ENCODE results near the gene PRKAR2B.

The PRKAR2B gene

GRCh38 chr7:107016312-107016711 is 28.2 kb upstream of the PRKAR2B start:
- no peaks in the 10 kb centered on the region for H3K27me3 ChIP-seq (replicated peaks in 2 of 5; ENCODE audit: control insufficient read depth in 4 of 5, insufficient read depth in 5 of 5, low read length in 4 of 5)
- ChIA-PET CTCF (interaction anchor here (0.6 kb wide), 1 partner anchor 134 kb away, joined by 3 read pairs; no protein-coding TSS in a partner anchor), POLR2A (no interaction called here)
- H3K4me1 ChIP-seq (ENCODE audit: control extremely low read depth in 1 of 4, control insufficient read depth in 4 of 4, insufficient read depth in 4 of 4, low read length in 3 of 4) = peaks cover 0 to 11% (median 7%) of the 10 kb centered on the region in 4 experiments
- H3K36me3 ChIP-seq (ENCODE audit: control insufficient read depth in 4 of 4, insufficient read depth in 4 of 4, low read length in 3 of 4) = no peaks in the 10 kb centered on the region
- H3K4me3 ChIP-seq (ENCODE audit: control insufficient read depth in 1 of 7, extremely low read depth in 1 of 7, insufficient read depth in 4 of 7, low read depth in 2 of 7, low read length in 6 of 7) = no peak overlapping the region
- no peak for DNase-seq
- 70% methylated on average over 2 of the region's 4 CpGs for WGBS (ENCODE audit: insufficient coverage)
- no peaks in the 10 kb centered on the region for H3K9me3 ChIP-seq (ENCODE audit: control extremely low read depth in 1 of 5, control insufficient read depth in 4 of 5, insufficient read depth in 2 of 5, low read depth in 1 of 5, low read length in 4 of 5)
- no peak overlapping the region for H3K27ac ChIP-seq (ENCODE audit: insufficient read depth in 1 of 2, low read depth in 1 of 2, low read length in 2 of 2, poor library complexity in 1 of 2, severe bottlenecking in 2 of 2)

GRCh38 chr7:107017965-107018719 is 26.4 kb upstream of the PRKAR2B start:
- ChIA-PET CTCF (interaction anchor here (0.6 to 1.5 kb wide), 2 partner anchors 9 to 85 kb away, joined by 3 to 4 read pairs; no protein-coding TSS in a partner anchor), POLR2A (no interaction called here)
- no peaks in the 10 kb centered on the region for H3K9me3 ChIP-seq (ENCODE audit: control extremely low read depth in 1 of 5, control insufficient read depth in 4 of 5, insufficient read depth in 2 of 5, low read depth in 1 of 5, low read length in 4 of 5)
- H3K36me3 ChIP-seq (ENCODE audit: control insufficient read depth in 4 of 4, insufficient read depth in 4 of 4, low read length in 3 of 4) = no peaks in the 10 kb centered on the region
- no peak overlapping the region for H3K4me3 ChIP-seq (ENCODE audit: control insufficient read depth in 1 of 7, extremely low read depth in 1 of 7, insufficient read depth in 4 of 7, low read depth in 2 of 7, low read length in 6 of 7)
- peaks cover 0 to 11% (median 7%) of the 10 kb centered on the region in 4 experiments for H3K4me1 ChIP-seq (ENCODE audit: control extremely low read depth in 1 of 4, control insufficient read depth in 4 of 4, insufficient read depth in 4 of 4, low read length in 3 of 4)
- H3K27ac ChIP-seq (ENCODE audit: insufficient read depth in 1 of 2, low read depth in 1 of 2, low read length in 2 of 2, poor library complexity in 1 of 2, severe bottlenecking in 2 of 2) = no peak overlapping the region
- no peaks in the 10 kb centered on the region for H3K27me3 ChIP-seq (replicated peaks in 2 of 5; ENCODE audit: control insufficient read depth in 4 of 5, insufficient read depth in 5 of 5, low read length in 4 of 5)
- DNase-seq = no peak
- no CpG with 5 or more reads among the region's 2 CpGs for WGBS (ENCODE audit: insufficient coverage)

GRCh38 chr7:107020400-107020799 is 24.1 kb upstream of the PRKAR2B start:
- Histone ChIP-seq H3K4me1 (ENCODE audit: control extremely low read depth in 1 of 4, control insufficient read depth in 4 of 4, insufficient read depth in 4 of 4, low read length in 3 of 4) (peaks cover 0 to 2% (median under 1%) of the 10 kb centered on the region in 4 experiments), H3K36me3 (ENCODE audit: control insufficient read depth in 4 of 4, insufficient read depth in 4 of 4, low read length in 3 of 4) (no peaks in the 10 kb centered on the region), H3K27ac (ENCODE audit: insufficient read depth in 1 of 2, low read depth in 1 of 2, low read length in 2 of 2, poor library complexity in 1 of 2, severe bottlenecking in 2 of 2) (no peak overlapping the region), H3K4me3 (ENCODE audit: control insufficient read depth in 1 of 7, extremely low read depth in 1 of 7, insufficient read depth in 4 of 7, low read depth in 2 of 7, low read length in 6 of 7) (no peak overlapping the region), H3K27me3 (replicated peaks in 2 of 5; ENCODE audit: control insufficient read depth in 4 of 5, insufficient read depth in 5 of 5, low read length in 4 of 5) (no peaks in the 10 kb centered on the region), H3K9me3 (ENCODE audit: control extremely low read depth in 1 of 5, control insufficient read depth in 4 of 5, insufficient read depth in 2 of 5, low read depth in 1 of 5, low read length in 4 of 5) (peaks cover 0 to 4% (median 0%) of the 10 kb centered on the region in 5 experiments)
- WGBS (ENCODE audit: insufficient coverage) = 76% methylated on average over 4 of the region's 5 CpGs
- ChIA-PET CTCF (no interaction called here), POLR2A (no interaction called here)
- no peak for DNase-seq

DNA sequence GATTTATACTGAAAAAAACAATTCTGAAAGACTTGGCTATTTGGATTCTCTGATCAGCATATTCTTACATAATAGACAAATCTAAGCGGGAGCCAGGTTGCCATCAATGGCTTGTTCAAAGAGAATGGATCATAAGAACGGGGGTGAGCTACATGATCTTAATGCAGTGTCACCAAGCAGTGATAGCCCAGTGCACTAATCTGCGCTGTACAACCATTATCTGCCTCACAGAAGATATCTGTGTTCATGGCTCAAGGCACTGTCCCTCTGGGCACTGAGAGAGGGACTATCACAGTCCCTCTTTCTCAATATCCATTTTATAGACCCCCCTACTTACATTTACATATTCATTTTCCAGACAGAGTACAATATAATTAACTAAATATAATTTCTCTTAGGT is 22.9 kb upstream of the PRKAR2B start:
- H3K27ac ChIP-seq (ENCODE audit: insufficient read depth in 1 of 2, low read depth in 1 of 2, low read length in 2 of 2, poor library complexity in 1 of 2, severe bottlenecking in 2 of 2) = no peak overlapping the region
- peaks cover 0 to 13% (median 6%) of the 10 kb centered on the region in 4 experiments for H3K4me1 ChIP-seq (ENCODE audit: control extremely low read depth in 1 of 4, control insufficient read depth in 4 of 4, insufficient read depth in 4 of 4, low read length in 3 of 4)
- 83% methylated on average over 1 of the region's 3 CpGs for WGBS (ENCODE audit: insufficient coverage)
- POLR2A ChIA-PET = no interaction called here
- H3K4me3 ChIP-seq (ENCODE audit: control insufficient read depth in 1 of 7, extremely low read depth in 1 of 7, insufficient read depth in 4 of 7, low read depth in 2 of 7, low read length in 6 of 7) = no peak overlapping the region
- CTCF ChIA-PET = no interaction called here
- peaks cover 0 to 4% (median 0%) of the 10 kb centered on the region in 5 experiments for H3K9me3 ChIP-seq (ENCODE audit: control extremely low read depth in 1 of 5, control insufficient read depth in 4 of 5, insufficient read depth in 2 of 5, low read depth in 1 of 5, low read length in 4 of 5)
- H3K27me3 ChIP-seq (replicated peaks in 2 of 5; ENCODE audit: control insufficient read depth in 4 of 5, insufficient read depth in 5 of 5, low read length in 4 of 5) = no peaks in the 10 kb centered on the region
- no peak for DNase-seq
- H3K36me3 ChIP-seq (ENCODE audit: control insufficient read depth in 4 of 4, insufficient read depth in 4 of 4, low read length in 3 of 4) = no peaks in the 10 kb centered on the region

DNA sequence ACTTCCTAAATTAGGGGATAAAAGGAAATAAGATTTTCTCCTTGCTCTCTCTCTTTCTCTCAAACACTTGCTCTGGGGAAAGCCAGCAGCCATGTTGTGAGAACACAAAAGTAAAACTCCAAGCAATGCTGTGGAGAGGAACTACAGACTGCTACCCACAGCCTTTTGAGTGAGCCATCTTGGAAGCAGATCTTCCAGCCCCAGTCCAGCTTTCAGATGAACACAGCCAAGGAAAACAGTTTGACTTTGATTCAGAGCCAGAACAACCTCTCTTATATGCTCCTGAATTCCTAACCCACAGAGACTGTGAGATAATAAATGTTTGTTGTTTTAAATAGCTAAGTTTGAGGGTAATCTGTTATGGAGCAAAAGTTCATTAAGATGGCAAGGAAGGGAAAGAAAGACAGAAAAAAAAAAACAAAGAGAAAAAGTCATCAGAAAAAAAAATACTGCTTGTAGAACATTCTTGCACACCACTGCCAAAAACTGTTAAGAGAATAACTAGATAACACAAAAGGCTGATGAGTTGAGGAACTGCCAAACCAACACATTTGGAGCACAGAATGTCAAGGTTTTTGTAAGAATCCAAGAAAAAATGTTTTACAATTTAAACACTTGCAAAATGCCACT is 20.9 kb upstream of the PRKAR2B start:
- Histone ChIP-seq H3K9me3 (ENCODE audit: control extremely low read depth in 1 of 5, control insufficient read depth in 4 of 5, insufficient read depth in 2 of 5, low read depth in 1 of 5, low read length in 4 of 5) (peaks cover 0 to 4% (median 0%) of the 10 kb centered on the region in 5 experiments), H3K27ac (ENCODE audit: insufficient read depth in 1 of 2, low read depth in 1 of 2, low read length in 2 of 2, poor library complexity in 1 of 2, severe bottlenecking in 2 of 2) (no peak overlapping the region), H3K4me1 (ENCODE audit: control extremely low read depth in 1 of 4, control insufficient read depth in 4 of 4, insufficient read depth in 4 of 4, low read length in 3 of 4) (peaks cover 4 to 28% (median 13%) of the 10 kb centered on the region in 4 experiments), H3K36me3 (ENCODE audit: control insufficient read depth in 4 of 4, insufficient read depth in 4 of 4, low read length in 3 of 4) (no peaks in the 10 kb centered on the region), H3K27me3 (replicated peaks in 2 of 5; ENCODE audit: control insufficient read depth in 4 of 5, insufficient read depth in 5 of 5, low read length in 4 of 5) (no peaks in the 10 kb centered on the region), H3K4me3 (ENCODE audit: control insufficient read depth in 1 of 7, extremely low read depth in 1 of 7, insufficient read depth in 4 of 7, low read depth in 2 of 7, low read length in 6 of 7) (no peak overlapping the region)
- DNase-seq = no peak
- CTCF ChIA-PET = interaction anchor here (1.4 kb wide), 1 partner anchor 116 kb away, joined by 3 read pairs; no protein-coding TSS in a partner anchor
- POLR2A ChIA-PET = interaction anchor here (0.7 kb wide), 1 partner anchor 9 kb away, joined by 3 read pairs; no protein-coding TSS in a partner anchor

- Histone ChIP-seq H3K9me3 (ENCODE audit: control extremely low read depth in 1 of 5, control insufficient read depth in 4 of 5, insufficient read depth in 2 of 5, low read depth in 1 of 5, low read length in 4 of 5) (peaks cover 0 to 4% (median 0%) of the 10 kb centered on the region in 5 experiments), H3K27ac (ENCODE audit: insufficient read depth in 1 of 2, low read depth in 1 of 2, low read length in 2 of 2, poor library complexity in 1 of 2, severe bottlenecking in 2 of 2) (no peak overlapping the region), H3K27me3 (replicated peaks in 2 of 5; ENCODE audit: control insufficient read depth in 4 of 5, insufficient read depth in 5 of 5, low read length in 4 of 5) (no peaks in the 10 kb centered on the region), H3K36me3 (ENCODE audit: control insufficient read depth in 4 of 4, insufficient read depth in 4 of 4, low read length in 3 of 4) (no peaks in the 10 kb centered on the region), H3K4me3 (ENCODE audit: control insufficient read depth in 1 of 7, extremely low read depth in 1 of 7, insufficient read depth in 4 of 7, low read depth in 2 of 7, low read length in 6 of 7) (no peak overlapping the region), H3K4me1 (ENCODE audit: control extremely low read depth in 1 of 4, control insufficient read depth in 4 of 4, insufficient read depth in 4 of 4, low read length in 3 of 4) (peaks cover 4 to 33% (median 14%) of the 10 kb centered on the region in 4 experiments)
- ChIA-PET CTCF (interaction anchor here (1.0 to 1.5 kb wide), 4 partner anchors 17 to 115 kb away, joined by 3 to 4 read pairs (median 3); no protein-coding TSS in a partner anchor), POLR2A (no interaction called here)
- 96% methylated on average over 2 of the region's 2 CpGs for WGBS (ENCODE audit: insufficient coverage)
- no peak for DNase-seq
These were observed 19.6 kb upstream of the PRKAR2B start for GRCh38 chr7:107024906-107025305.
